ENCODE measurements around the gene RTP2. TPM values are rescaled to one million over a fixed set of nuclear protein-coding genes. Genes with fewer than 3 reads are reported as not detected.

The RTP2 gene
- total and polyA plus RNA-seq, 10 of the 15 experiments (the other 5 are each of a cell fraction or from before 2014, with no cell fraction given), result not detected

GRCh38 chr3:187748050-187748481 lies 45.7 kb upstream of the RTP2 start (continued):
- TF ChIP-seq ZBTB40 (IDR thresholded peaks at IDR 0.05; ENCODE audit: borderline replicate concordance) (no peak), ZZZ3 (IDR thresholded peaks at IDR 0.05; ENCODE audit: control insufficient read depth, insufficient read length, low read depth) (no peak), RAD21 (IDR thresholded peaks at IDR 0.05; ENCODE audit: insufficient read depth, low read depth, low read length) (peak; percentile 100), SIX5 (IDR thresholded peaks at IDR 0.05; ENCODE audit: low read depth, low read length, severe bottlenecking) (no peak), NFYA (IDR thresholded peaks at IDR 0.05; ENCODE audit: borderline replicate concordance, low read depth, low read length) (no peak), MEF2A (IDR thresholded peaks at IDR 0.05; ENCODE audit: insufficient read depth, low read depth, low read length) (no peak), MYB (IDR thresholded peaks at IDR 0.05; ENCODE audit: borderline replicate concordance, low read depth, low read length) (no peak), TCF12 (IDR thresholded peaks at IDR 0.05; ENCODE audit: low read depth, low read length) (no peak), ZBED1 (IDR thresholded peaks at IDR 0.05; ENCODE audit: borderline replicate concordance) (no peak), RB1 (IDR thresholded peaks at IDR 0.05; ENCODE audit: borderline replicate concordance) (no peak), SUZ12 (IDR thresholded peaks at IDR 0.05; ENCODE audit: unreplicated experiment) (no peak), RUNX3 (IDR thresholded peaks at IDR 0.05; ENCODE audit: low read length) (no peak; the same call in 1 of the 2 replicates), GABPA (IDR thresholded peaks at IDR 0.05; ENCODE audit: low read depth) (no peak), BACH1 (IDR thresholded peaks at IDR 0.05; ENCODE audit: borderline replicate concordance) (no peak), HDAC6 (IDR thresholded peaks at IDR 0.05; ENCODE audit: unreplicated experiment) (no peak), USF1 (IDR thresholded peaks at IDR 0.05; ENCODE audit: borderline replicate concordance, extremely low read length, insufficient read depth, low read depth, low read length) (no peak), SIN3A (IDR thresholded peaks at IDR 0.05; ENCODE audit: low read depth, low read length) (no peak), CBFB (IDR thresholded peaks at IDR 0.05; ENCODE audit: low read depth) (no peak), MYC (IDR thresholded peaks at IDR 0.05; ENCODE audit: insufficient read depth, insufficient read length, insufficient replicate concordance, low read length, severe bottlenecking) (no peak), ETV6 (conservative IDR thresholded peaks at IDR 0.05 in 1 of 2, IDR thresholded peaks at IDR 0.05 in 1 of 2; ENCODE audit: borderline replicate concordance in 1 of 2, low read depth in 1 of 2) (no peak), BRCA1 (IDR thresholded peaks at IDR 0.05; ENCODE audit: low read depth, low read length) (no peak), ATF2 (IDR thresholded peaks at IDR 0.05; ENCODE audit: low read length) (no peak), CREM (IDR thresholded peaks at IDR 0.05; ENCODE audit: low read depth) (peak; percentile 34; the same call in 1 of the 2 replicates)
- TF ChIP-seq, protein P1, sequence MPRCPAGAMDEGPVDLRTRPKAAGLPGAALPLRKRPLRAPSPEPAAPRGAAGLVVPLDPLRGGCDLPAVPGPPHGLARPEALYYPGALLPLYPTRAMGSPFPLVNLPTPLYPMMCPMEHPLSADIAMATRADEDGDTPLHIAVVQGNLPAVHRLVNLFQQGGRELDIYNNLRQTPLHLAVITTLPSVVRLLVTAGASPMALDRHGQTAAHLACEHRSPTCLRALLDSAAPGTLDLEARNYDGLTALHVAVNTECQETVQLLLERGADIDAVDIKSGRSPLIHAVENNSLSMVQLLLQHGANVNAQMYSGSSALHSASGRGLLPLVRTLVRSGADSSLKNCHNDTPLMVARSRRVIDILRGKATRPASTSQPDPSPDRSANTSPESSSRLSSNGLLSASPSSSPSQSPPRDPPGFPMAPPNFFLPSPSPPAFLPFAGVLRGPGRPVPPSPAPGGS (IDR thresholded peaks at IDR 0.05; ENCODE audit: borderline replicate concordance, insufficient read depth, low read depth, low read length, poor library complexity, severe bottlenecking), result no peak

Measured in GM12878 (cell line).